Measurements from ENCODE around the gene COPE.

GRCh38 chr19:18929311-18929710 is 10.1 kb upstream of the COPE start:
- no peak for TF ChIP-seq POLR2A (IDR thresholded peaks at IDR 0.05)
- TF ChIP-seq, protein P1, sequence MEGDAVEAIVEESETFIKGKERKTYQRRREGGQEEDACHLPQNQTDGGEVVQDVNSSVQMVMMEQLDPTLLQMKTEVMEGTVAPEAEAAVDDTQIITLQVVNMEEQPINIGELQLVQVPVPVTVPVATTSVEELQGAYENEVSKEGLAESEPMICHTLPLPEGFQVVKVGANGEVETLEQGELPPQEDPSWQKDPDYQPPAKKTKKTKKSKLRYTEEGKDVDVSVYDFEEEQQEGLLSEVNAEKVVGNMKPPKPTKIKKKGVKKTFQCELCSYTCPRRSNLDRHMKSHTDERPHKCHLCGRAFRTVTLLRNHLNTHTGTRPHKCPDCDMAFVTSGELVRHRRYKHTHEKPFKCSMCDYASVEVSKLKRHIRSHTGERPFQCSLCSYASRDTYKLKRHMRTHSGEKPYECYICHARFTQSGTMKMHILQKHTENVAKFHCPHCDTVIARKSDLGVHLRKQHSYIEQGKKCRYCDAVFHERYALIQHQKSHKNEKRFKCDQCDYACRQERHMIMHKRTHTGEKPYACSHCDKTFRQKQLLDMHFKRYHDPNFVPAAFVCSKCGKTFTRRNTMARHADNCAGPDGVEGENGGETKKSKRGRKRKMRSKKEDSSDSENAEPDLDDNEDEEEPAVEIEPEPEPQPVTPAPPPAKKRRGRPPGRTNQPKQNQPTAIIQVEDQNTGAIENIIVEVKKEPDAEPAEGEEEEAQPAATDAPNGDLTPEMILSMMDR (IDR thresholded peaks at IDR 0.05), result no peak

Measured in testis (tissue), 2 donors.